ENCODE data around the gene NDUFAB1.

GRCh38 chr16:23629516-23629915 is 33.4 kb upstream of the NDUFAB1 start:
- TF ChIP-seq CTCF (IDR thresholded peaks at IDR 0.05), result no peak
- TF ChIP-seq TEAD4 (IDR thresholded peaks at IDR 0.05; ENCODE audit: borderline replicate concordance, insufficient read depth), result no peak
- TF ChIP-seq RFX5 (IDR thresholded peaks at IDR 0.05; ENCODE audit: low read length), result no peak
- TF ChIP-seq POLR2AphosphoS5 (IDR thresholded peaks at IDR 0.05; ENCODE audit: low read depth, low read length), result no peak
